Activated T-helper 17 cell treated with anti-CD3 and anti-CD28 coated beads, Interleukin-2, amount 50 U/mL, for 72 hours (primary cell): ENCODE results near the gene LMO2. TPM values are rescaled to one million over a fixed set of nuclear protein-coding genes. Genes with fewer than 3 reads are reported as not detected.
"Not testable (repeated sequence)": the region's sequence is repeated elsewhere in the genome, so short reads cannot be mapped to it uniquely, and the experiment has no call there.

Experiments
- ATAC-seq: fragments of 150-1000 bp; cut with Tn5 transposase; replicated peaks from 2 replicates; pipeline ENCODE4 v1.10.0; 2021; ENCODE audit warnings: mild to moderate bottlenecking, moderate library complexity
- H3K27ac Mint-ChIP-seq: one replicate; pipeline ENCODE4 v1.8.0; 2022; ENCODE audit warnings: mixed read lengths
- H3K27me3 Mint-ChIP-seq: one replicate; pipeline ENCODE4 v1.8.0; 2022; ENCODE audit warnings: mixed read lengths
- H3K36me3 Mint-ChIP-seq: one replicate; pipeline ENCODE4 v1.8.0; 2022; ENCODE audit warnings: low read depth, mild to moderate bottlenecking, mixed read lengths
- H3K4me1 Mint-ChIP-seq: one replicate; pipeline ENCODE4 v1.8.0; 2022; ENCODE audit warnings: mixed read lengths
- H3K4me3 Mint-ChIP-seq: one replicate; pipeline ENCODE4 v1.8.0; 2022; ENCODE audit warnings: mild to moderate bottlenecking, mixed read lengths
- H3K9me3 Mint-ChIP-seq: one replicate; pipeline ENCODE4 v1.8.0; 2022; ENCODE audit warnings: mixed read lengths
- total RNA-seq, 2 donors: library from RNA; stranded (reverse); gene quantifications; one replicate each; pipeline ENCODE4 v1.2.3, GENCODE V29; 2022

LMO2 gene
- total RNA-seq, 2 donors from 2014 or later, result not detected

GRCh38 chr11:33842236-33842915 lies 49.5 kb downstream of the LMO2 start:
- ATAC-seq, result no peak
- no peaks in the 10 kb centered on the region for H3K36me3 Mint-ChIP-seq
- H3K27ac Mint-ChIP-seq, result no peak overlapping the region
- H3K9me3 Mint-ChIP-seq, result no peaks in the 10 kb centered on the region
- peaks cover 33% of the 10 kb centered on the region for H3K27me3 Mint-ChIP-seq
- no peaks in the 10 kb centered on the region for H3K4me1 Mint-ChIP-seq
- H3K4me3 Mint-ChIP-seq, result no peak overlapping the region

GRCh38 chr11:33838234-33838633 lies 53.6 kb downstream of the LMO2 start:
- not testable (repeated sequence) for H3K36me3 Mint-ChIP-seq, ATAC-seq, H3K27ac Mint-ChIP-seq

GRCh38 chr11:33837334-33837733 lies 54.5 kb downstream of the LMO2 start:
- not testable (repeated sequence) for H3K36me3 Mint-ChIP-seq, ATAC-seq, H3K27ac Mint-ChIP-seq, H3K4me1 Mint-ChIP-seq, H3K9me3 Mint-ChIP-seq, H3K4me3 Mint-ChIP-seq
- peaks cover 37% of the 10 kb centered on the region for H3K27me3 Mint-ChIP-seq

More at GRCh38 chr11:33838234-33838633, 53.6 kb downstream of the LMO2 start:
- H3K4me3 Mint-ChIP-seq, H3K9me3 Mint-ChIP-seq, H3K4me1 Mint-ChIP-seq: not testable (repeated sequence)
- peaks cover 37% of the 10 kb centered on the region for H3K27me3 Mint-ChIP-seq

- ATAC-seq, result no peak
- Mint-ChIP-seq H3K4me3 (no peak overlapping the region), H3K27ac (no peak overlapping the region), H3K27me3 (peaks cover 34% of the 10 kb centered on the region), H3K9me3 (no peaks in the 10 kb centered on the region), H3K36me3 (no peaks in the 10 kb centered on the region), H3K4me1 (no peaks in the 10 kb centered on the region)
Measured at GRCh38 chr11:33835143-33835878, 56.6 kb downstream of the LMO2 start.

GRCh38 chr11:33832676-33833075 lies 59.2 kb downstream of the LMO2 start:
- Mint-ChIP-seq H3K4me3 (no peak overlapping the region), H3K4me1 (peaks cover 4% of the 10 kb centered on the region), H3K27me3 (peaks cover 35% of the 10 kb centered on the region), H3K27ac (no peak overlapping the region), H3K9me3 (no peaks in the 10 kb centered on the region), H3K36me3 (no peaks in the 10 kb centered on the region)
- ATAC-seq, result no peak

- ATAC-seq, result no peak
- Mint-ChIP-seq H3K36me3 (no peaks in the 10 kb centered on the region), H3K27me3 (peaks cover 40% of the 10 kb centered on the region), H3K27ac (no peak overlapping the region), H3K4me1 (peaks cover 4% of the 10 kb centered on the region), H3K4me3 (no peak overlapping the region), H3K9me3 (no peaks in the 10 kb centered on the region)
Measured at GRCh38 chr11:33830903-33831648, 60.8 kb downstream of the LMO2 start.

GRCh38 chr11:33829430-33830141 lies 62.3 kb downstream of the LMO2 start:
- no peak overlapping the region for H3K27ac Mint-ChIP-seq
- H3K36me3 Mint-ChIP-seq, result no peaks in the 10 kb centered on the region
- peaks cover 42% of the 10 kb centered on the region for H3K27me3 Mint-ChIP-seq
- H3K9me3 Mint-ChIP-seq, result no peaks in the 10 kb centered on the region
- peak; percentile 76 for ATAC-seq
- peaks cover 4% of the 10 kb centered on the region for H3K4me1 Mint-ChIP-seq
- peak overlapping the region; percentile 65 for H3K4me3 Mint-ChIP-seq

GRCh38 chr11:33828604-33829429 lies 63.1 kb downstream of the LMO2 start:
- Mint-ChIP-seq H3K27me3 (peaks cover 46% of the 10 kb centered on the region), H3K27ac (no peak overlapping the region), H3K36me3 (no peaks in the 10 kb centered on the region), H3K4me1 (peaks cover 4% of the 10 kb centered on the region), H3K9me3 (no peaks in the 10 kb centered on the region), H3K4me3 (peak overlapping the region; percentile 65)
- peak; percentile 51 for ATAC-seq

GRCh38 chr11:33827206-33827605 lies 64.7 kb downstream of the LMO2 start:
- ATAC-seq, result no peak
- Mint-ChIP-seq H3K27me3 (peaks cover 52% of the 10 kb centered on the region), H3K9me3 (no peaks in the 10 kb centered on the region)

GRCh38 chr11:33825854-33826560 lies 65.9 kb downstream of the LMO2 start:
- Mint-ChIP-seq H3K27ac (no peak overlapping the region), H3K36me3 (no peaks in the 10 kb centered on the region), H3K4me1 (peaks cover 4% of the 10 kb centered on the region), H3K4me3 (no peak overlapping the region), H3K27me3 (peaks cover 52% of the 10 kb centered on the region), H3K9me3 (no peaks in the 10 kb centered on the region)
- ATAC-seq, result no peak

More at GRCh38 chr11:33827206-33827605, 64.7 kb downstream of the LMO2 start:
- peaks cover 4% of the 10 kb centered on the region for H3K4me1 Mint-ChIP-seq
- H3K4me3 Mint-ChIP-seq, result no peak overlapping the region
- no peak overlapping the region for H3K27ac Mint-ChIP-seq
- no peaks in the 10 kb centered on the region for H3K36me3 Mint-ChIP-seq

- not testable (repeated sequence) for H3K36me3 Mint-ChIP-seq, ATAC-seq, H3K9me3 Mint-ChIP-seq, H3K27ac Mint-ChIP-seq, H3K4me1 Mint-ChIP-seq, H3K4me3 Mint-ChIP-seq
- peaks cover 37% of the 10 kb centered on the region for H3K27me3 Mint-ChIP-seq
Measured at GRCh38 chr11:33822981-33823380, 68.9 kb downstream of the LMO2 start.

- H3K36me3 Mint-ChIP-seq, result no peaks in the 10 kb centered on the region
- H3K4me3 Mint-ChIP-seq, result no peak overlapping the region
- no peaks in the 10 kb centered on the region for H3K4me1 Mint-ChIP-seq
- H3K27me3 Mint-ChIP-seq, result peaks cover 33% of the 10 kb centered on the region
- no peak overlapping the region for H3K27ac Mint-ChIP-seq
- no peak for ATAC-seq
- no peaks in the 10 kb centered on the region for H3K9me3 Mint-ChIP-seq
Measured at GRCh38 chr11:33819278-33820035, 72.4 kb downstream of the LMO2 start.
